ENCODE results near the gene CORT. TPM values are rescaled to one million over a fixed set of nuclear protein-coding genes. Genes with fewer than 3 reads are reported as not detected.
A peak's percentile ranks its signal among the peaks of the same experiment; 100 is the strongest.

CORT gene
- total RNA-seq, 1 experiment from 2014 or later, result 0.28 TPM

DNA sequence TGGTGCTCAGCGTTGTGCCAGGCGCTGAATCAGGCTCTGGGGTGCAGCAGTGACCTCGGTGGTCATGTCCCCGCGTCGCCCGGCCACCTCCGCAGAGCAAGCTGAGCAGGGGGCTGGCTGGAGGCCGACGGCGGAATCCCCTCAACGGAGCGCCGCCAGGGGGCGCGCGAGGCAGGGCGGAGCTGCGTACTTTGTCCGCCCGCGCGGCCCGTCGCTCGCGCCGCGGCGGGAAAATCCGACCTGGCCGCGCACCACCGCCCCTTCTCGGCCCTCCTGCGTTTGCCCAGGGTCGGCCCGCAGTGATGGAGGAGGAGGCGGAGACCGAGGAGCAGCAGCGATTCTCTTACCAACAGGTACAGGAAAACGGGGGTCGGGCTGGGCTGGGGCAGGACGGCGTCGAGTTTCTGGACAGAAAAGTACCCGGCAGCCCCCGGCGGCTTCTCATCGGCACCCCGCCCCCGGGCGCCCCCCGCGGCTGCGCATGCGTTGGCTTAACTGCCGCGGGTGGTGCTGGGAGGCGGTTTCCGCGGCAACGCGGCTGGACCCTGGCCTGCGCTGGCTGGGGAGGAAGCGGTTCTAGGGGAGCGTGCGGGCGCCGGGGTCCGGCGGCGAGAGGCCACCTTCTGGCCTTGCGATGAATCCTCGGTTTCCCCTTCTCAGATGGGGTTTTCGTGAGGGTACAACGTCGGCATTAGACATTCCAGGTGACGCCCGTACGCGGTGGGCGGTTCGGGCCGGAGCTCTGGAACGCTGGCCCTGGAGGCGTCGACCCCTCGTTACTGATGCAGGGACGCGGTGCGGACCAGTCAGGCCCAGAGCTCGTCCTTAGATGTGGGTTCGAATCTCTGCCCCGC is 19.4 kb upstream of the CORT start, which contains the start of gene CENPS:
Gene CENPS, plus strand, starts transcription at position 218 of the 854 bp plus-strand sequence. Its CDS starts 85 bp downstream, at position 303.
- Histone ChIP-seq H3K36me3 (replicated peaks; ENCODE audit: control insufficient read depth, insufficient read depth, low read length) (no peaks in the 10 kb centered on the region), H3K27me3 (ENCODE audit: control insufficient read depth, insufficient read depth, low read length) (no peaks in the 10 kb centered on the region), H3K4me3 (ENCODE audit: insufficient read depth, low read depth, low read length) (peak within 1 kb of the TSS; percentile 87)
- peak; percentile 100 for DNase-seq

DNA sequence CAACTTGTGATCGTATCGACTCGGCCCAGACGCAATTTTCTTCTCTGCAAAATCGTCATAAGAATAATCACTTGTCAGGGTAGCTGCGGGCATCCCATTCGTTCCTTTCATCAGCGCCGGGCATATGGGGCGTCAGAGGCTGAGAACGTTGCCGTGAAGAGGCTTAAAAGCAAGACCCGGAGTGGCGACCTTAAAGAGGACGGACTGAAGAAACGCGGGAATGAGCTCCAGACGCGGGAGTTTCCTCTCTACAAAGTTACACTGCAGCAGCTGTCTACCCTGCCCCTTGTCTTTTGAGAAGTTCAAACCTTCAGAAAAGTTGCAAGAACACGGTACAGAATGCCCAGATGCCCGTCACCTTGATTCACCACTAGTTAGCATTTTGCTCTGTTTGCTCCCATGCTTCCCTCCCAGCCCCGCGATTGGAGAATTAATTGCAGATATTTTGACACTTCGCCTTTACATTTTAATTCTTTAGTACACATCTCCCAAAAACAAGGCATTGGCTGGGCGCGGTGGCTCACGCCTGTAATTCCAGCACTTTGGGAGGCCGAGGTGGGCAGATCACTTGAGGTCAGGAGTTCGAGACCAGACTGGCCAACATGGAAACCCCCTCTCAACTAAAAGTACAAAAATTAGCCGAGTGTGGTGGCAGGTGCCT is 18.6 kb upstream of the CORT start:
- peak overlapping the region; percentile 87 for H3K4me3 ChIP-seq (ENCODE audit: insufficient read depth, low read depth, low read length)
- H3K36me3 ChIP-seq (replicated peaks; ENCODE audit: control insufficient read depth, insufficient read depth, low read length), result no peaks in the 10 kb centered on the region
- H3K27me3 ChIP-seq (ENCODE audit: control insufficient read depth, insufficient read depth, low read length), result no peaks in the 10 kb centered on the region
- DNase-seq, result peak; percentile 65

DNA sequence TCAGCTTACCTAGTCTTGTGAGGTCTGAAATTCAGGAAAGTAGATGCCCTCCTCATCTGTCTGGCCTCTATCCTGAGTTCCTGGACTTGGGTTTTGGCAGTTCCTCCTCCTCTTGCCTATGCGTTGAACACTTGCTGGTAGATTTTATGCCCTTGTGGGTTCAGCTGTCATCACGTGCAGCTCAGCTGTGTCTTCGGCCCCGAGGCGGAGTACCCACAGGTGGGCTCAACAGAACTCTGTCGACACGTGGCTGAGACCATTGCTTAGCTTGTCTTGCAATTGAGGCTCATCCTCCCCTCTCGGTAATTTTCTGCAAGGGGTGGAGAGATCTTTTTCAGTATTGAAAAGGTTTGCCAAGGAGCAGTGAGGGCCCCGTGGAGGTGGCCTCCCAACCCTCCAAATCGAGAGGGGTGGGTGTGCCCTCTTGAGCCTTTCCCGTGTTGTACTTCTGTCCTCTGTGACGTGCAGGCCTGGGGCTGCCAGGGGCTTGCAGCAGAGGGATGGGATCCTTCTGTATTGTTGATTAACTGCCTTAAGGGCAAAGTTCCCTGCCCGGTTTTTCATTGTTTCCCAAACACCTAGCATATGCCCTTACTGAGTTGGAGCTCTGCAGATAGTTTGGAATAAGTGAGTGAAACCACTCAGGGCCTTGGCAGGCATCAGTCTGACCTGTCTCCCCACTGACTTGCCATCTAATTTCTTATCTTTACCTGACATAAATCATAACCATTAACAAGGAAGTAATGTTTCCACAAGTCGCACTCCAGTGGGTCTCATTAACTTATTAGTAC is 16.7 kb upstream of the CORT start:
- no peaks in the 10 kb centered on the region for H3K36me3 ChIP-seq (replicated peaks; ENCODE audit: control insufficient read depth, insufficient read depth, low read length)
- H3K4me3 ChIP-seq (ENCODE audit: insufficient read depth, low read depth, low read length), result no peak overlapping the region
- no peaks in the 10 kb centered on the region for H3K27me3 ChIP-seq (ENCODE audit: control insufficient read depth, insufficient read depth, low read length)
- DNase-seq, result no peak

DNA sequence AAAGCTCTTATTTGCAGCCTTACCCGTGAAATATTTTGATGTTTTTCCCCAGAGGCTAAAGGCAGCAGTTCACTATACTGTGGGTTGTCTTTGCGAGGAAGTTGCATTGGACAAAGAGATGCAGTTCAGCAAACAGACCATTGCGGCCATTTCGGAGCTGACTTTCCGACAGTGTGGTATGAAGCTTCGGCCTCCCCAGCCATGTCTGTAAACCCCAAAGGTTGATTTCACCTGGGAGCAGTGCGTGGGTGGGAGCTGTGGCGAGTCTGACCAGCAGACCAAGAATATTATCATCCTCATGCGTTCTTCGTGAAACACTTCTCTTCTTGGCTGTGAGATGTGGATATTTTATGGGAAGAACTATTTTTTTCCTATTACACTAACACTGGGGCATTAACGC is 16.0 kb upstream of the CORT start:
- no peak for DNase-seq
- Histone ChIP-seq H3K36me3 (replicated peaks; ENCODE audit: control insufficient read depth, insufficient read depth, low read length) (no peaks in the 10 kb centered on the region), H3K27me3 (ENCODE audit: control insufficient read depth, insufficient read depth, low read length) (no peaks in the 10 kb centered on the region), H3K4me3 (ENCODE audit: insufficient read depth, low read depth, low read length) (no peak overlapping the region)

DNA sequence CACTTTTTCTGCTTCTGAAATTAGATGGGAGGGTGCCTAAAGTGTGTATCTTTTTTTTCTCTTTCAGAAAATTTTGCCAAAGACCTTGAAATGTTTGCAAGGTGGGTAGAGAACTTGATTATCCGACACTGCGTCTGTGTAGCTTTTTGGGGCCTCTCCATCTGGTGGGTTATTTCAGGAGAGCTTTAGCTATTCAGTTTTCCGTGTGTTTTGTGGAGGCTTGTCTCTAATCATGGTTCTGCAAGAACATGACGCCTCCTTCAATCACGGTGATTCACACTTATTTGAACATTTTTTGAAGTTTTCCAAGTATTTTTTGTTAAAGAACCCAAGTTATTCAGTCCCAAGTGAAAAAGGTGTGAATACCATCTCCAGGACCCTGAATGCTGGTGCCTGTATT is 15.2 kb upstream of the CORT start:
- no peak for DNase-seq
- H3K4me3 ChIP-seq (ENCODE audit: insufficient read depth, low read depth, low read length), result no peak overlapping the region
- no peaks in the 10 kb centered on the region for H3K27me3 ChIP-seq (ENCODE audit: control insufficient read depth, insufficient read depth, low read length)
- H3K36me3 ChIP-seq (replicated peaks; ENCODE audit: control insufficient read depth, insufficient read depth, low read length), result no peaks in the 10 kb centered on the region

DNA sequence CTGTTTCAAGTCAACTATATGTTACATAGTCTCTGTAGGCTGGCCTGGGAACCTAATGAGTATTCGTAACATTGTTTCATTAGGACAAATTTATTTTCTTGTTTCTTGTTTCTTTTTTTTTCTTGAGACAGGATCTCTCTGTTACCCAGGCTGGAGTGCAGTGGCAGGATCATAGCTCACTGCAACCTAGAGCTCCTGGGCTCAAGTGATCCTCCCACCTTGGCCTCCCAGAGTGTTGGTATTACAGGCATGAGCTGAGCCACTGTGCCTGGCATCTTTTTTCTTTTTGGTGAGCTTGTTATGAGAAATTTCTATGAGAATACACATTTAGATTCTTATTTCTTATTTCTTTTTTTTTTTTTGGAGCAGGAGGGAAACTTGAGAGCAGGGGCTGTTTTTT is 12.8 kb upstream of the CORT start:
- DNase-seq, result no peak
- no peaks in the 10 kb centered on the region for H3K27me3 ChIP-seq (ENCODE audit: control insufficient read depth, insufficient read depth, low read length)
- no peak overlapping the region for H3K4me3 ChIP-seq (ENCODE audit: insufficient read depth, low read depth, low read length)
- no peaks in the 10 kb centered on the region; the same call in 1 of the 2 replicates for H3K36me3 ChIP-seq (replicated peaks; ENCODE audit: control insufficient read depth, insufficient read depth, low read length)

DNA sequence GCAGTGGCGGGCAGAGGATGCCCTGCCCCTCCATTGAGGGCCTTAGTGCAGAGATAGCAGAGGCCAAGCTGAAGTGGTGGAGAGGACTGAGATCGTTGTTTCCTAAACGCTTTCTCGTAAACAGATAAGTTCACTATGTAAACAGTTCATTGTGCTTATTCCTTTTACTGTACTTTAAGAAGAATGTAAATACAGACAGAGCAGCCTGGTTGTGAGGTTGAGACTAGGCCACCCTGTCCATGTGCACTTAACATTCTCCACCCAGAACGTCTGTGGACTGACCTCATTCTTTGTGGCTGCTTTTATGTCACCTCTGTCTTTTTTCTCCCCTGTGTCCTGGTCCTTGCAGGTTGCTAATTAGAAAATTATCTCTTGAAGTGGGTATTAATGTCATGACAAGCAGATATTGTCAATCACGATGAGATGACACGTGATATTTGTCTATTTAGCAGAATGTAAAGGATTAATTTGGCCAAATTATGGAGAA is 11.1 kb upstream of the CORT start:
- no peak for DNase-seq
- Histone ChIP-seq H3K36me3 (replicated peaks; ENCODE audit: control insufficient read depth, insufficient read depth, low read length) (no peaks in the 10 kb centered on the region; the same call in 1 of the 2 replicates), H3K4me3 (ENCODE audit: insufficient read depth, low read depth, low read length) (no peak overlapping the region), H3K27me3 (ENCODE audit: control insufficient read depth, insufficient read depth, low read length) (no peaks in the 10 kb centered on the region)

DNA sequence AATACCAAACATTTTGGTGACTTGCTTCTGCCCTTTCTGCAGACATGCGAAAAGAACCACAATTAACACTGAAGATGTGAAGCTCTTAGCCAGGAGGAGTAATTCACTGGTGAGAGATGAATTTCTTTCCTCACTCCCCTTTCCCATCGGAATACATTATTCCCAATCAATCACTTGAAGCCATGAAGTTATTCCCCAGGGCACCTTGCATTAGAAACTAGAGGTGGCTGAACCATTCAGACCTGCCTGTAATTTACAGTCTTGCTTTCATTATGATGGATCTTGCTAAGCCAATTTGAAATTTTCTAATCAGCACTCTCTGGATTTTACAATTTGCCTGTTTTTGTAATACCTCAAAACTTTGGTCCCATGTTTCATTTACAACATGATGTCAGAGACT is 9.5 kb upstream of the CORT start:
- H3K27me3 ChIP-seq (ENCODE audit: control insufficient read depth, insufficient read depth, low read length), result no peaks in the 10 kb centered on the region
- H3K36me3 ChIP-seq (replicated peaks; ENCODE audit: control insufficient read depth, insufficient read depth, low read length), result no peaks in the 10 kb centered on the region; the same call in 1 of the 2 replicates
- no peak overlapping the region for H3K4me3 ChIP-seq (ENCODE audit: insufficient read depth, low read depth, low read length)
- DNase-seq, result no peak

DNA sequence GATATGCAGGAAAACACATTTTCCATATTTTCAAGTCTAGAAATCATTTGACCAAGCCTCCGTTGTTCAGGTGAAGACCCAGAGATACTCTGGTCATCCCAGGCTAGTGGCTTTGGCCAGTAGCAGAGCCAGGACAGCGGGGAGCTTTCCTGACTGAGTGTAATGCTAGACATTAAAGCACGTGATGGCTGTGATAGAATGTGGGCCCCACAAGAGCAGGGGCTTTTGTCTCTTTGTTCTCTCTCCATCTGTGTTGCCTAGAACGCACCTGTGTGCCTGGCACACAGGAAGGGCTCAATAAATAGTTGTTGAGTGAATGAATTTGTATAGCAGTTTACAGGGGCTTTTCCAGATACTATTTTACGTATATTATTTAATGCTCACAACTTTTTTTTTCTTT is 9.0 kb upstream of the CORT start:
- Histone ChIP-seq H3K4me3 (ENCODE audit: insufficient read depth, low read depth, low read length) (no peak overlapping the region), H3K36me3 (replicated peaks; ENCODE audit: control insufficient read depth, insufficient read depth, low read length) (no peaks in the 10 kb centered on the region; the same call in 1 of the 2 replicates), H3K27me3 (ENCODE audit: control insufficient read depth, insufficient read depth, low read length) (no peaks in the 10 kb centered on the region)
- DNase-seq, result no peak

DNA sequence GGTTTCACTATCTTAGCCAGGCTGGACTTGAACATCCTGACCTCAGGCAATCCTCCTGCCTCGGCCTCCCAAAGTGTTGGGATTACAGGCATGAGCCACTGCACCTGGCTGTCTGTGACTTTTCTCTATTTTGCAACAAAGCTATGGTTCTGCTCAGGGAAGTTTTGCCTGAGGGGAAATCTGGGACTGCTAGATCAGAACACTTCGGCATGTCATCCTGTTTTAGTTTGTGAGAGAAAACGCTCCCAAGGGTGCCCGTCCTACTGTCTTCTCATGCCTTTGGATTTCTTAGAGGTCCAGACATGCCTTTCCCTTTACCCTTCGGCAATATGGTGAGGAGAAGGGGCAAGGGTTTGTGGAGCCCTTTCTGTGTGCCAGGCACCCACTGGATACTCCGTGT is 5.6 kb upstream of the CORT start:
- no peak for DNase-seq
- H3K36me3 ChIP-seq (replicated peaks; ENCODE audit: control insufficient read depth, insufficient read depth, low read length), result no peaks in the 10 kb centered on the region; the same call in 1 of the 2 replicates
- no peaks in the 10 kb centered on the region for H3K27me3 ChIP-seq (ENCODE audit: control insufficient read depth, insufficient read depth, low read length)
- H3K4me3 ChIP-seq (ENCODE audit: insufficient read depth, low read depth, low read length), result no peak overlapping the region

DNA sequence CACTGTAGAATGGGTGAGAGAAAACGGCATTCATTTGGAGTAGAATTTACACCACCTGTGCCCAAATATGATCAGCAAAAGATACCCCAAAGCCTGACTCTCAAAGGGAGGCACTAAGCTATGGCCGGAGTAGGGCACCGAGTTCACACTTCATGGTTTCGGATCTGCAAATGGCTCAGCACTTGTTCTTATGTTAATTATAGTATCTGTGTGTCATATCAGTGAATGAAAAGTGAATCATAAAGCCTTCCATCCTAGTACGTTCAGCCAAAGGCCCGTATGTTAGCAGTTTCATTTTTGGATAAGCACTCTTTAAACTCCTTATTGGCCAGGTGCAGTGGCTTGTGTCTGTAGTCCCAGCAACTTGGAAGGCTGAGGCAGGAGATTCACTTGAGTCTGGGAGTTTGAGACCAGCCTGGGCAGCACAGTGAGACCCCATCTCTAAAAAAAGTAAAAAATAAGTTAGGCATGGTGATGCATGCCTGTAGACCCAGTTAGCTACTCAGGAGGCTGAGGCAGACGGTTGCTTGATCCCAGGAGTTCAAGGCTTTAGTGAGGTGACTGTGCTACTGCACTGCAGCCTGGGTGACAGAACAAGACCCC is 4.9 kb upstream of the CORT start:
- Histone ChIP-seq H3K36me3 (replicated peaks; ENCODE audit: control insufficient read depth, insufficient read depth, low read length) (no peaks in the 10 kb centered on the region; the same call in 1 of the 2 replicates), H3K27me3 (ENCODE audit: control insufficient read depth, insufficient read depth, low read length) (no peaks in the 10 kb centered on the region), H3K4me3 (ENCODE audit: insufficient read depth, low read depth, low read length) (no peak overlapping the region)
- DNase-seq, result no peak

DNA sequence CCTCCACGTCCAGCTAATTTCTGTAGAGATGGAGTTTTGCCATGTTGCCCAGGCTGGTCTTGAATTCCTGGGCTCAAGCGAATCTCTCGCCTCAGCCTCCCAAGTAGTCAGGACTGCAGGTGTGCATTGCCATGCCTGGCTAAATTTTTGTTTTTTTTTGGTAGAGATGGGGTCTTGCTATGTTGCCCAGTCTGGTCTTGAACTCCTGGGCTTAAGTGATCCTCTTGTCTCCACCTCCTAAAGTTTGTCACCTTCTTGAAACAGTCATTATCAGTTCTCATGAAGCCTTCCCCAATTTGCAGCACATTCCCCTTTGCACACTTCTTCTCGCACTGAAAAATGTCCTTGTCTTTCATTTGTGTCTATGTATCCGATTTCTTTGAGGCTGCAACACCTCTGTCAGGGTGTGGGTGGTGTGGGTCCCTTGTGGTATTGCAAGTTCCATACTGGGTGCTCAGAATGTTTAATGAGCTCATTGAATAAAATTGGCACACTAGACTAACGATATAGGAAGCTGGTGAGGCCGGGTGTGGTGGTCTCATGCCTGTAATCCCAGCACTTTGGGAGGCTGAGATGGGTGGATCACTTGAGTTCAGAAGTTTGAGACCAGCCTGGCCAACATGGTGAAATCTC is 2.9 kb upstream of the CORT start:
- H3K36me3 ChIP-seq (replicated peaks; ENCODE audit: control insufficient read depth, insufficient read depth, low read length), result no peaks in the 10 kb centered on the region
- no peak overlapping the region for H3K4me3 ChIP-seq (ENCODE audit: insufficient read depth, low read depth, low read length)
- H3K27me3 ChIP-seq (ENCODE audit: control insufficient read depth, insufficient read depth, low read length), result no peaks in the 10 kb centered on the region
- no peak for DNase-seq

DNA sequence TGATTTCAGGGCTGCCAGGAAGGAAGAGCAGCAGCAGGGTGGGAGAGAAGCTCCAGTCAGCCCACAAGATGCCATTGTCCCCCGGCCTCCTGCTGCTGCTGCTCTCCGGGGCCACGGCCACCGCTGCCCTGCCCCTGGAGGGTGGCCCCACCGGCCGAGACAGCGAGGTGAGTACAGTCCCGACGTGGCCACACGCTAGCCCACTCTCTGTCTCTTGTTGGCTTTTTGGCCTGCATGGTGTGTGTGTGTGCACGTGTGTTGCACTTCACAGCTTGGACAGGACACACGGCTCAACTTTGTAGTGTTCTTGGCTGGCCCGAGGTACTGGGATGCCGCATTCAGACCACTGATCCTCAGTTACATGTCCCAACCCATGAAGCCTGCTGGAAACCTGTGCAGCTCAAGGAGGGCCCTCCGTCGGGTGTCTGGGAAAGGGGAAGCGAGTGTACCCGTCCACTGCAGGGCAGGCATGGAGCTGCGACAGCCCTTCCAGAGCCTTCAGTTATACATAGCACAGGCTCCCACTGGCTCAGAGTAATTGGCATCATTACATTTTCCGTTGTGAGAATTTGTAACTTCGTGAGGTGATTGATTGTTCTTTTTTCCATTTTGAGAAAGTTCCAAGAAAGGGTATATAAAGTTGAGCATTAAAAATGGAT is 454 bp downstream of the CORT start:
- H3K4me3 ChIP-seq (ENCODE audit: insufficient read depth, low read depth, low read length), result no peak overlapping the region
- no peaks in the 10 kb centered on the region for H3K36me3 ChIP-seq (replicated peaks; ENCODE audit: control insufficient read depth, insufficient read depth, low read length)
- DNase-seq, result peak; percentile 70
- no peaks in the 10 kb centered on the region for H3K27me3 ChIP-seq (ENCODE audit: control insufficient read depth, insufficient read depth, low read length)
